DND-41 (cell line): ENCODE data around the gene DCBLD2.

Experiments
- CTCF ChIP-seq: IDR thresholded peaks from 2 replicates; pipeline ENCODE4 v1.5.1; 2012; ENCODE audit warnings: borderline replicate concordance, low read length, moderate library complexity, mild to moderate bottlenecking; ENCODE audit not compliant: poor library complexity, severe bottlenecking; ENCODE audit errors: extremely low read depth
- EZH2 ChIP-seq: IDR thresholded peaks from 3 replicates; pipeline ENCODE4 v1.6.1; 2012; ENCODE audit warnings: borderline replicate concordance, low read depth, mild to moderate bottlenecking, moderate library complexity, low read length, inconsistent platforms; ENCODE audit not compliant: severe bottlenecking

GRCh38 chr3:98827221-98827920 lies 74.1 kb downstream of the DCBLD2 start:
- no peak for TF ChIP-seq CTCF
- no peak for TF ChIP-seq EZH2
